Right lobe of liver (tissue), 6 donors: ENCODE results near the gene ATP2B3. TPM values are rescaled to one million over a fixed set of nuclear protein-coding genes. Genes with fewer than 3 reads are reported as not detected.

ENCODE experiments used
- ATAC-seq, 4 donors: fragments of 200-7000 bp; cut with Tn5 transposase; one replicate each; pipeline ENCODE4 v1.9.1; 2020; ENCODE audit warnings: mild to moderate bottlenecking in 4 of 4, moderate library complexity in 4 of 4
- DNase-seq, 3 donors: peaks; one replicate each; pipeline ENCODE4 v3.0.0-alpha.2; 2020
- H3K27ac ChIP-seq, 3 donors: fragments of 200-600 bp; one replicate each; pipeline ENCODE4 v1.8.0; 2022
- H3K27me3 ChIP-seq, 2 donors: fragments of 200-600 bp; one replicate each; pipeline ENCODE4 v1.8.0; 2022
- H3K36me3 ChIP-seq, 4 donors: fragments of 200-600 bp; sonication (generic) in 1 of 4; one replicate each; pipeline versions ENCODE4 v1.5.1 to v1.8.0; 2017 to 2022; ENCODE audit warnings: control low read depth in 1 of 4
- H3K4me1 ChIP-seq, 4 donors: fragments of 200-600 bp; sonication (generic) in 1 of 4; one replicate each; pipeline versions ENCODE4 v1.5.1 to v1.8.0; 2017 to 2022; ENCODE audit warnings: control low read depth in 1 of 4
- H3K4me3 ChIP-seq, 3 donors: fragments of 200-600 bp; one replicate each; pipeline ENCODE4 v1.8.0; 2022
- H3K9me3 ChIP-seq, 4 donors: fragments of 200-600 bp; sonication (generic) in 1 of 4; one replicate each; pipeline versions ENCODE4 v1.5.1 to v1.8.0; 2017 to 2022; ENCODE audit warnings: control low read depth in 1 of 4
- CTCF ChIP-seq, 4 donors: fragments of 200-600 bp in 3 of 4; fragments of 450-650 bp in 1 of 4; IDR thresholded peaks; one replicate each; pipeline versions ENCODE4 v1.5.1 to v1.8.0; 2016 to 2022; ENCODE audit warnings: antibody characterized with exemption in 4 of 4, mild to moderate bottlenecking in 2 of 4
- POLR2A ChIP-seq: fragments of 450-650 bp; IDR thresholded peaks from one replicate; pipeline ENCODE4 v1.6.1; 2017; ENCODE audit warnings: antibody characterized with exemption, mild to moderate bottlenecking
- WGBS: methylation state at CpG from one replicate; pipeline ENCODE4 v1.1.6; 2018; ENCODE audit warnings: low coverage, low lambda C conversion rate; ENCODE audit not compliant: insufficient coverage; ENCODE audit errors: missing lambda C conversion rate; 5-methylcytosine and 5-hydroxymethylcytosine counted together
- intact Hi-C, 2 donors: fragments of 100-400 bp; cut with DNase I; formaldehyde crosslinking; loops; one replicate each; pipeline versions ENCODE4 v1.11.2 to v1.14.1; 2022
- total RNA-seq, 6 experiments: library from RNA; depleted of rRNA in 2 of 6; stranded (reverse); fragments of >200 nt in 2 of 6; fragmentation: NEBNext Ultra II Directional in 3 of 6; extraction: Animal tissue kit (Norgen Biotek cat#: 25700) in 3 of 6; gene quantifications; one replicate each; pipeline versions ENCODE4 v1.1.0 to v1.2.4, GENCODE V29; 2016 to 2023
- donor health status: DM: no; HTN: yes; CAD: no.
- donor health status: DM: no; HTN: no; CAD: no.
- donor health status: DM: no; HTN: no; CAD: no.
- donor health status: DM: no; HTN: yes; CAD: no.
- donor health status: DM: no; HTN: yes; CAD: no.

Gene ATP2B3
- total RNA-seq, 6 experiments from 2014 or later: 0.07 TPM; not detected in 5

- no peaks in the 10 kb centered on the region for H3K36me3 ChIP-seq
- DNase-seq (no peak), ATAC-seq (no peak)
- H3K27ac ChIP-seq: no peak overlapping the region
- H3K9me3 ChIP-seq: no peaks in the 10 kb centered on the region
- H3K27me3 ChIP-seq: no peaks in the 10 kb centered on the region
- H3K4me3 ChIP-seq: no peak overlapping the region
- 71% methylated on average over 16 of the region's 23 CpGs for WGBS
- TF ChIP-seq CTCF (IDR thresholded peaks at IDR 0.05) (no peak), POLR2A (no peak)
- intact Hi-C loops: no loop called here
- peaks cover 0 to 10% (median 0%) of the 10 kb centered on the region in 4 donors for H3K4me1 ChIP-seq
Measured at GRCh38 chrX:153606503-153606902, 89.1 kb downstream of the ATP2B3 start.

GRCh38 chrX:153608376-153608775 lies 90.9 kb downstream of the ATP2B3 start:
- H3K4me3 ChIP-seq: no peak overlapping the region
- no peaks in the 10 kb centered on the region for H3K9me3 ChIP-seq
- peaks cover 0 to 10% (median 0%) of the 10 kb centered on the region in 4 donors for H3K4me1 ChIP-seq
- WGBS: 48% methylated on average over 2 of the region's 2 CpGs
- no peak for DNase-seq
- TF ChIP-seq CTCF (IDR thresholded peaks at IDR 0.05): no peak
- no peak for TF ChIP-seq POLR2A
- no peaks in the 10 kb centered on the region for H3K27me3 ChIP-seq
- intact Hi-C loops: no loop called here
- no peaks in the 10 kb centered on the region for H3K36me3 ChIP-seq
- ATAC-seq: no peak
- H3K27ac ChIP-seq: no peak overlapping the region

GRCh38 chrX:153608806-153609205 lies 91.4 kb downstream of the ATP2B3 start:
- DNase-seq: no peak
- WGBS: 32% methylated on average over 4 of the region's 4 CpGs
- Histone ChIP-seq H3K36me3 (no peaks in the 10 kb centered on the region), H3K27me3 (no peaks in the 10 kb centered on the region), H3K27ac (no peak overlapping the region), H3K4me3 (no peak overlapping the region), H3K4me1 (peaks cover 0 to 10% (median 0%) of the 10 kb centered on the region in 4 donors), H3K9me3 (no peaks in the 10 kb centered on the region)
- intact Hi-C loops: no loop called here
- TF ChIP-seq POLR2A (no peak), CTCF (IDR thresholded peaks at IDR 0.05) (no peak)
- no peak for ATAC-seq

DNA sequence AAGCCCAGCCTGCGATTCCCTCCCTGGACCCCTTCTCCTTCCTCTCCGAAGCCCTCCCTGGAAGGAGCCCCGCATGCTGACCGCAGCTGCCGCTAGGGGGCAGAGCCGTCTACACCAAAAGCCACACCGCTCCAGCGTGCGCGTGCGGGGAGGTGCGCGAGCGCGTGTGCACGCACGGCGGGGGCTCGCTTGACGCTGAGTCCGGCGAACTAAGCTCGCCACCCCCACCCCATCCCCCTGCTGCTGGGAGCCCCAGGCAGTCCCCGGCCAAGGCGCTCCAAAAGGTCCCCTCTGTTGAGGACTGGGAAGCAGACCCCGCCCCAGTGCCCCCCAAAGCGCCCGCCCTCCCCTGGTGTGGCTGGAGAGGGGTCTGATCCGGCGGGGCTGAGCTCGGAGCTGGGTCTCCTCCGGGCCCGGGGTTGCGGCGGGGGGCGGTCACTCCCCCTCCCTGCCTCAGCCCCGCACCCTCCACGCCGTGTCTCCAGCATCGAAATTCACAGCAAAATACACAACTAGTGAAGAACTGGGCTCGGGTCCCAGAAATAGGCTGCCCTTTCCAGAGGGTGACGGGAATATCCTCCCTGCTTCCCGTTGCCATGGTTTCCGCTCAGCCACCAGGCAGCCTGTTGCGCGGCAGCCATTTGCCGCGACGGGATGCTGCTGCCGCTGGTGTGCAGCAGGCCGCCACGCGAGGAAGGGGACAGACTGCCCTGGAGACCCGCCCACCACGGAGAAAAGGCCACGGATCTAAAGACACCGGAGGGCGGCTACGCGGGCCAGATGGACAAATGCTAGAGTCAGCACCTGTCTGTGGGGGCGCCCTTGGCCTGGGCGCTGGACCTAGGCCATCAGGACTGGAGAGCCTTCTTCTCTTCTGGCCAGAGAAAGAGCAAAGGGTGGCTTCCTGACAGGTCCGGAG lies 92.7 kb downstream of the ATP2B3 start:
- intact Hi-C loops: no loop called here
- Histone ChIP-seq H3K36me3 (no peaks in the 10 kb centered on the region), H3K4me3 (peak overlapping the region in 2 of 3 donors; percentile 15 to 27), H3K27ac (peak overlapping the region in 2 of 3 donors; percentile 47 to 49), H3K9me3 (no peaks in the 10 kb centered on the region), H3K4me1 (peaks cover 0 to 10% (median 0%) of the 10 kb centered on the region in 4 donors), H3K27me3 (no peaks in the 10 kb centered on the region)
- no CpG with 5 or more reads among the region's 63 CpGs for WGBS
- ATAC-seq: peak; percentile 86 to 88 (median 88)
- TF ChIP-seq CTCF (IDR thresholded peaks at IDR 0.05) (peak; percentile 62 to 76 (median 72)), POLR2A (no peak)
- DNase-seq: peak; percentile 71 to 80 (median 79)
